LHCN-M2 (cell line): ENCODE data around the gene MMP11. TPM values are rescaled to one million over a fixed set of nuclear protein-coding genes. Genes with fewer than 3 reads are reported as not detected.
"Not testable (repeated sequence)": the region's sequence is repeated elsewhere in the genome, so short reads cannot be mapped to it uniquely, and the experiment has no call there.

Source experiments
- DNase-seq: peaks from one replicate; pipeline ENCODE4 v3.0.0-alpha.2; 2012; ENCODE audit warnings: low read depth
- polyA plus RNA-seq: library from polyadenylated mRNA; unstranded; fragments of >200 nt; gene quantifications from one replicate; pipeline ENCODE4 v1.2.1, GENCODE V29; 2012; ENCODE audit warnings: missing spikeins
- total RNA-seq: library from RNA; depleted of rRNA; stranded (reverse); fragments of >200 nt; gene quantifications from 2 replicates; pipeline ENCODE4 v1.2.3, GENCODE V29; 2014; rRNA removed

The MMP11 gene
- total RNA-seq: 5.5 and 7.1 TPM in 2 replicates
- 13.1 TPM for polyA plus RNA-seq

- peak; percentile 39 for DNase-seq
Measured at GRCh38 chr22:23772649-23773473, at the start of gene MMP11. Gene MMP11 (plus strand): TSS chr22:23772849. CDS start chr22:23772871, 22 bp downstream.

GRCh38 chr22:23728108-23728507, 44.5 kb upstream of the MMP11 start:
- not testable (repeated sequence) for DNase-seq

GRCh38 chr22:23737696-23738095, 35.0 kb upstream of the MMP11 start:
- no peak for DNase-seq

- peak; percentile 31 for DNase-seq
Measured at GRCh38 chr22:23742505-23743264, 30.0 kb upstream of the MMP11 start.

- DNase-seq: no peak
Measured at GRCh38 chr22:23743303-23743705, 29.3 kb upstream of the MMP11 start.

GRCh38 chr22:23744001-23744400, 28.6 kb upstream of the MMP11 start:
- no peak for DNase-seq

- no peak for DNase-seq
Measured at GRCh38 chr22:23744485-23744884, 28.2 kb upstream of the MMP11 start.

GRCh38 chr22:23745791-23746190, 26.9 kb upstream of the MMP11 start:
- DNase-seq: no peak

GRCh38 chr22:23749841-23750301, 22.8 kb upstream of the MMP11 start:
- no peak for DNase-seq

GRCh38 chr22:23750367-23750713, 22.3 kb upstream of the MMP11 start:
- no peak for DNase-seq

- peak; percentile 63 for DNase-seq
Measured at GRCh38 chr22:23750714-23751440, 21.8 kb upstream of the MMP11 start, which contains the start of gene ZNF70. Gene ZNF70 (minus strand): TSS chr22:23751112. CDS start chr22:23745140, 5,972 bp downstream.

GRCh38 chr22:23751441-23751996, 21.1 kb upstream of the MMP11 start:
- DNase-seq: no peak

- DNase-seq: no peak
Measured at GRCh38 chr22:23752090-23752691, 20.5 kb upstream of the MMP11 start.

GRCh38 chr22:23752750-23753149, 19.9 kb upstream of the MMP11 start:
- DNase-seq: no peak

- DNase-seq: no peak
Measured at GRCh38 chr22:23753385-23753784, 19.3 kb upstream of the MMP11 start.

GRCh38 chr22:23754220-23754919, 18.3 kb upstream of the MMP11 start, which contains the start of gene VPREB3:
Gene VPREB3 (minus strand): TSS chr22:23754425. CDS start chr22:23754363, 62 bp downstream.
- DNase-seq: no peak

- DNase-seq: no peak
Measured at GRCh38 chr22:23754980-23755636, 17.5 kb upstream of the MMP11 start.

- no peak for DNase-seq
Measured at GRCh38 chr22:23755711-23756110, 16.9 kb upstream of the MMP11 start.

- DNase-seq: no peak
Measured at GRCh38 chr22:23756891-23757290, 15.8 kb upstream of the MMP11 start.

- DNase-seq: no peak
Measured at GRCh38 chr22:23759566-23759965, 13.1 kb upstream of the MMP11 start.
